Breast epithelium (tissue), 4 donors: ENCODE data around the gene C6orf118. TPM values are rescaled to one million over a fixed set of nuclear protein-coding genes. Genes with fewer than 3 reads are reported as not detected.

ENCODE experiments used
- DNase-seq, 2 donors: peaks; one replicate each; pipeline ENCODE4 v3.0.0-alpha.2; 2019; ENCODE audit warnings: low spot score in 2 of 2
- H3K27ac ChIP-seq, 2 donors: fragments of 200-600 bp; sonication (generic) in 1 of 2; one replicate each; pipeline ENCODE4 v1.5.1; 2016 to 2019; ENCODE audit warnings: mild to moderate bottlenecking in 1 of 2
- H3K27me3 ChIP-seq, 2 donors: fragments of 200-600 bp; sonication (generic) in 1 of 2; one replicate each; pipeline versions ENCODE4 v1.5.1 to v1.6.0; 2017 to 2019; ENCODE audit warnings: control low read depth in 1 of 2, mild to moderate bottlenecking in 1 of 2
- H3K36me3 ChIP-seq: fragments of 200-600 bp; one replicate; pipeline ENCODE4 v1.5.1; 2019
- H3K4me1 ChIP-seq, 2 donors: fragments of 200-600 bp; sonication (generic); one replicate each; pipeline ENCODE4 v1.5.1; 2016 to 2019; ENCODE audit warnings: control low read depth in 1 of 2
- H3K4me3 ChIP-seq, 3 donors: fragments of 200-600 bp; sonication (generic); 1 replicate in 2 of 3; 2 replicates in 1 of 3; pipeline ENCODE4 v1.5.1; 2016 to 2019; ENCODE audit warnings: mild to moderate bottlenecking in 3 of 3, moderate library complexity in 2 of 3
- H3K9me3 ChIP-seq, 2 donors: fragments of 200-600 bp; sonication (generic) in 1 of 2; one replicate each; pipeline ENCODE4 v1.5.1; 2016 to 2019; ENCODE audit warnings: control low read depth in 1 of 2
- CTCF ChIP-seq, 3 donors: fragments of 450-650 bp; IDR thresholded peaks; one replicate each; pipeline ENCODE4 v1.5.1; 2016 to 2017; ENCODE audit warnings: antibody characterized with exemption in 3 of 3, mild to moderate bottlenecking in 3 of 3, moderate library complexity in 3 of 3
- POLR2A ChIP-seq: fragments of 450-650 bp; IDR thresholded peaks from one replicate; pipeline ENCODE4 v1.6.1; 2016; ENCODE audit warnings: antibody characterized with exemption, mild to moderate bottlenecking, moderate library complexity
- POLR2AphosphoS5 ChIP-seq, 3 donors: sonication (generic); formaldehyde crosslinking; IDR thresholded peaks; one replicate each; pipeline ENCODE4 v1.6.1; 2017; ENCODE audit warnings: antibody characterized with exemption in 3 of 3
- intact Hi-C: fragments of 100-400 bp; cut with DNase I; formaldehyde crosslinking; loops from one replicate; pipeline ENCODE4 v1.15.1; 2023; ENCODE audit warnings: low total_unique reads
- total RNA-seq, 3 donors: library from RNA; depleted of rRNA; stranded (reverse); fragments of >200 nt; gene quantifications; one replicate each; pipeline ENCODE4 v1.1.0, GENCODE V29; 2016

Gene C6orf118
- total RNA-seq, 3 donors from 2014 or later: not detected

- TF ChIP-seq POLR2A (no peak), POLR2AphosphoS5 (IDR thresholded peaks at IDR 0.05) (no peak), CTCF (IDR thresholded peaks at IDR 0.05) (no peak)
- Histone ChIP-seq H3K4me3 (no peak overlapping the region), H3K27me3 (no peaks in the 10 kb centered on the region), H3K4me1 (no peaks in the 10 kb centered on the region), H3K27ac (no peak overlapping the region), H3K36me3 (no peaks in the 10 kb centered on the region), H3K9me3 (no peaks in the 10 kb centered on the region)
- intact Hi-C loops: no loop called here
- no peak for DNase-seq
Measured at GRCh38 chr6:165245701-165246100, 63.7 kb downstream of the C6orf118 start.

- no peak overlapping the region for H3K27ac ChIP-seq
- DNase-seq: no peak
- no peaks in the 10 kb centered on the region for H3K9me3 ChIP-seq
- no peak overlapping the region for H3K4me3 ChIP-seq
- peak in 1 of 3 donors; percentile 10 for TF ChIP-seq CTCF (IDR thresholded peaks at IDR 0.05)
- no peak for TF ChIP-seq POLR2A
- H3K36me3 ChIP-seq: no peaks in the 10 kb centered on the region
- intact Hi-C loops: no loop called here
- no peaks in the 10 kb centered on the region for H3K4me1 ChIP-seq
- H3K27me3 ChIP-seq: no peaks in the 10 kb centered on the region
Measured at GRCh38 chr6:165245287-165245686, 64.1 kb downstream of the C6orf118 start.

- intact Hi-C loops: no loop called here
- Histone ChIP-seq H3K27ac (no peak overlapping the region), H3K9me3 (no peaks in the 10 kb centered on the region), H3K36me3 (no peaks in the 10 kb centered on the region), H3K4me3 (no peak overlapping the region), H3K27me3 (no peaks in the 10 kb centered on the region), H3K4me1 (no peaks in the 10 kb centered on the region)
- DNase-seq: no peak
- no peak for TF ChIP-seq CTCF (IDR thresholded peaks at IDR 0.05)
- TF ChIP-seq POLR2AphosphoS5 (IDR thresholded peaks at IDR 0.05): no peak
- no peak for TF ChIP-seq POLR2A
Measured at GRCh38 chr6:165244524-165245247, 64.7 kb downstream of the C6orf118 start.

- H3K4me3 ChIP-seq: no peak overlapping the region
- intact Hi-C loops: no loop called here
- no peak overlapping the region for H3K27ac ChIP-seq
- H3K27me3 ChIP-seq: no peaks in the 10 kb centered on the region
- no peak for DNase-seq
- no peaks in the 10 kb centered on the region for H3K9me3 ChIP-seq
- H3K36me3 ChIP-seq: no peaks in the 10 kb centered on the region
- TF ChIP-seq POLR2AphosphoS5 (IDR thresholded peaks at IDR 0.05) (no peak), POLR2A (no peak), CTCF (IDR thresholded peaks at IDR 0.05) (no peak)
- no peaks in the 10 kb centered on the region for H3K4me1 ChIP-seq
Measured at GRCh38 chr6:165243801-165244200, 65.6 kb downstream of the C6orf118 start.

GRCh38 chr6:165236326-165236725, 73.1 kb downstream of the C6orf118 start:
- Histone ChIP-seq H3K9me3 (peaks cover 15 to 29% of the 10 kb centered on the region in 2 donors), H3K27me3 (no peaks in the 10 kb centered on the region), H3K4me3 (no peak overlapping the region), H3K27ac (no peak overlapping the region), H3K36me3 (no peaks in the 10 kb centered on the region), H3K4me1 (no peaks in the 10 kb centered on the region)
- TF ChIP-seq CTCF (IDR thresholded peaks at IDR 0.05) (no peak), POLR2AphosphoS5 (IDR thresholded peaks at IDR 0.05) (no peak), POLR2A (no peak)
- intact Hi-C loops: no loop called here
- no peak for DNase-seq
